ENCODE data around the gene WNT7A. TPM values are rescaled to one million over a fixed set of nuclear protein-coding genes. Genes with fewer than 3 reads are reported as not detected.

WNT7A gene
- total RNA-seq, 2 donors from 2014 or later = 0.13 TPM; not detected in 1

DNA sequence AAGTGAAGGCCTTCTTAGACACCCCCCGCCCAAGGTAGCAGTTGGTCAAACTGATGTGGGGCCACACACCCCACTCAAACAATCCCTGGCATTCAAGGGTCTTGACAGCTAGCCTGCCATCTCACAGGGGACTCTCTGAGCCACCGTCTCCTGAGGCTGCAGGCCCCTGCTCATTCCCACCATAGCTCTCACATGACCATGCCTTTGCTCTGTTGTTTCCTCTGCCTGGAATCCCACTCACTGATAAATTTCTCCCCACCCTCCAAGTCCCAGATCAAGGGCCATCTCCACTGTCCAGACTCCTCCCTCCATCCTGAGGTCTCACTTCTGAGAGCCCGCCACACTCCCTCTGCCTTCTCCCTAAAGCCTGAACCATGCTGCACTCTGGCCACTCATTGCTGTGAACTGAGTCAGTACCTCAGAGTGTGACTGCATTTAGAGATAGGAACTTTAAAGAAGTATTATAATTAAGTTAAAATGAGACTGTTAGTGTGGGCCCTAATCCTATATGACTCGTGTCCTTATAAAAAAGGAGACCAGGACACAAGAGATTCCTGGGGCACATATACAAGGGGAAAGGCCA, 10.0 kb downstream of the WNT7A start:
- H3K9me3 Mint-ChIP-seq = peaks cover 3% of the 10 kb centered on the region
- Histone ChIP-seq H3K27me3 (ENCODE audit: control insufficient read depth, insufficient read depth, low read length, poor library complexity, severe bottlenecking) (peaks cover 38% of the 10 kb centered on the region), H3K4me1 (ENCODE audit: control insufficient read depth, insufficient read depth, low read length) (no peaks in the 10 kb centered on the region), H3K27ac (ENCODE audit: low read depth, low read length) (no peak overlapping the region), H3K9ac (ENCODE audit: extremely low read depth, low read length, poor library complexity, severe bottlenecking) (no peak overlapping the region), H3K4me3 (ENCODE audit: low read length) (no peak overlapping the region), H3K9me3 (ENCODE audit: control insufficient read depth, low read length) (no peaks in the 10 kb centered on the region), H3K36me3 (ENCODE audit: control insufficient read depth, insufficient read depth, low read length) (no peaks in the 10 kb centered on the region)
- peaks cover 64% of the 10 kb centered on the region for H3K27me3 Mint-ChIP-seq (ENCODE audit: insufficient read depth)
- H3K4me1 Mint-ChIP-seq = no peaks in the 10 kb centered on the region
- H3K4me3 Mint-ChIP-seq = no peak overlapping the region
- H3K27ac Mint-ChIP-seq = no peak overlapping the region
- WGBS, 2 experiments (ENCODE audit: insufficient coverage in 1 of 2, insufficient read length in 1 of 2) = 90% methylated on average over 3 to 4 of the region's 4 CpGs
- TF ChIP-seq, protein P1, sequence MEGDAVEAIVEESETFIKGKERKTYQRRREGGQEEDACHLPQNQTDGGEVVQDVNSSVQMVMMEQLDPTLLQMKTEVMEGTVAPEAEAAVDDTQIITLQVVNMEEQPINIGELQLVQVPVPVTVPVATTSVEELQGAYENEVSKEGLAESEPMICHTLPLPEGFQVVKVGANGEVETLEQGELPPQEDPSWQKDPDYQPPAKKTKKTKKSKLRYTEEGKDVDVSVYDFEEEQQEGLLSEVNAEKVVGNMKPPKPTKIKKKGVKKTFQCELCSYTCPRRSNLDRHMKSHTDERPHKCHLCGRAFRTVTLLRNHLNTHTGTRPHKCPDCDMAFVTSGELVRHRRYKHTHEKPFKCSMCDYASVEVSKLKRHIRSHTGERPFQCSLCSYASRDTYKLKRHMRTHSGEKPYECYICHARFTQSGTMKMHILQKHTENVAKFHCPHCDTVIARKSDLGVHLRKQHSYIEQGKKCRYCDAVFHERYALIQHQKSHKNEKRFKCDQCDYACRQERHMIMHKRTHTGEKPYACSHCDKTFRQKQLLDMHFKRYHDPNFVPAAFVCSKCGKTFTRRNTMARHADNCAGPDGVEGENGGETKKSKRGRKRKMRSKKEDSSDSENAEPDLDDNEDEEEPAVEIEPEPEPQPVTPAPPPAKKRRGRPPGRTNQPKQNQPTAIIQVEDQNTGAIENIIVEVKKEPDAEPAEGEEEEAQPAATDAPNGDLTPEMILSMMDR (conservative IDR thresholded peaks at IDR 0.05) = no peak
- no peak for DNase-seq
- no peaks in the 10 kb centered on the region for H3K36me3 Mint-ChIP-seq (ENCODE audit: low read depth)

DNA sequence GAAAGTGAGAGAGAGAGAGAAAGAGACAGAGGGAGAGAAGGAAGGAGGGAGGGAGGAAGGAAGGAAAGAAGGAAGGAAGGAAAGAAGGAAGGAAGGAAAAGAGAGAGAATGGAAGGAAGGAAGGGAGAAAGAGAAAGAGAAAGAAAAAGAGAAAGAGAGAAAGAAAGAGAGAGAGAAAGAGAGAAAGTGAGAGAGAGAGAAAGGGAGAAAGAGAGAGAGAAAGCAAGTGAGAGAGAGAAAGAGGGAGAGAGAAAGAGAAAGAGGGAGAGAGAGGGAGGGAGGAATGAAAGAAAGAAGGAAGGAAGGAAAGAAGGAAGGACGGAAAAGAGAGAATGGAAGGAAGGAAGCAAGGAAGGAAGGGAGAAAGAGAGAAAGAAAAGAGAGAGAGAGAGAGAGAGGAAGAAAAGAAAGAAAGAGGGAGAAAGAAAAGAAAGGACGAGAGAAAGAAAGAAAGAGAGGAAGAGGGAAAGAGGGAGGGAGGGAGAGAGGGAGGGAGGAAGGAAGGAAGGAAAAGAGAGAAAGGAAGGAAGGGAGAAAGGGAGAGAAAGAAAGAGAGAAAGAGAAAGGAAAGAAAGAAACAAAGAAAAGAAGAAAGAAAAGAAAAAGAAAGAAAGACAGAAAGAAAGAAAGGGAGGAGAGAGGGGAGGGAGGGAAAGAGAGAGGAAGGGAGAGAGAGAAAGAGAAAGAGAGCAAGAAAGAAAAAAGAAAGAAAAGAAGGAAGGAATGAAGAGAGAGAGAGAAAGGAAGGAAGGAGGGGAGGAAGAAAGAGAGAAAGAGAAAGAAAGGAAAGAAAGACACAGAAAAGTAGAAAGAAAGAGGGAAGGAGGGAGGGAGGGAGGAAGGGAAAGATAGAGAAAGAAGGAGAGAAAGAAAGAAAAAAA, 10.8 kb downstream of the WNT7A start:
- no peak overlapping the region for H3K4me3 ChIP-seq (ENCODE audit: low read length)
- Mint-ChIP-seq H3K27ac (no peak overlapping the region), H3K4me1 (no peaks in the 10 kb centered on the region), H3K36me3 (ENCODE audit: low read depth) (no peaks in the 10 kb centered on the region), H3K4me3 (no peak overlapping the region), H3K27me3 (ENCODE audit: insufficient read depth) (peaks cover 61% of the 10 kb centered on the region), H3K9me3 (peaks cover 3% of the 10 kb centered on the region)
- peaks cover 34% of the 10 kb centered on the region for H3K27me3 ChIP-seq (ENCODE audit: control insufficient read depth, insufficient read depth, low read length, poor library complexity, severe bottlenecking)
- no peaks in the 10 kb centered on the region for H3K4me1 ChIP-seq (ENCODE audit: control insufficient read depth, insufficient read depth, low read length)
- no peaks in the 10 kb centered on the region for H3K9me3 ChIP-seq (ENCODE audit: control insufficient read depth, low read length)
- no peak overlapping the region for H3K9ac ChIP-seq (ENCODE audit: extremely low read depth, low read length, poor library complexity, severe bottlenecking)
- H3K27ac ChIP-seq (ENCODE audit: low read depth, low read length) = no peak overlapping the region
- TF ChIP-seq, protein P1 (conservative IDR thresholded peaks at IDR 0.05) = no peak
- DNase-seq = no peak
- no peaks in the 10 kb centered on the region for H3K36me3 ChIP-seq (ENCODE audit: control insufficient read depth, insufficient read depth, low read length)
- WGBS, 2 experiments (ENCODE audit: insufficient coverage in 1 of 2, insufficient read length in 1 of 2) = 44 to 48% methylated on average over 2 of the region's 2 CpGs

DNA sequence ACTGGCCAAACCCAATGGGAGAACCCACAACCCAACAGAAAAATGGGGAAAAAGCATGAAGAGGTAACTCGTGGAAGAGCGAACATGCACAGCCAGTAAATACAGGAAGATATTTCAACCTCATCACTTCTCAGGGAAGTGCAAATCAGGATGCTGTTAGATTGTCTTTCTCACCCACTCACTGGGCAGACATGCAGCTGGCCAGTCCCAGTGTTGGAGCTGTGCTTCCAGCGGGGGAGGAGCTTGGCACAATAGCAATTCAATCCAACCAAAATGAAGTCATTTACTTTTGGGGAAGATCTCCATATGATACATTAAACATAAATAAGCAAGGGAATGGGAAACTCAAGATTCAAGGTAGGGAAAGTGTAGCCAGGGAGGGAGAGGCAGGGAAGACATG, 12.1 kb downstream of the WNT7A start:
- no peak overlapping the region for H3K9ac ChIP-seq (ENCODE audit: extremely low read depth, low read length, poor library complexity, severe bottlenecking)
- WGBS, 2 experiments (ENCODE audit: insufficient coverage in 1 of 2, insufficient read length in 1 of 2) = 92% methylated on average over 2 to 3 of the region's 3 CpGs
- no peaks in the 10 kb centered on the region for H3K36me3 Mint-ChIP-seq (ENCODE audit: low read depth)
- no peaks in the 10 kb centered on the region for H3K36me3 ChIP-seq (ENCODE audit: control insufficient read depth, insufficient read depth, low read length)
- no peak for DNase-seq
- H3K9me3 ChIP-seq (ENCODE audit: control insufficient read depth, low read length) = no peaks in the 10 kb centered on the region
- H3K4me3 ChIP-seq (ENCODE audit: low read length) = no peak overlapping the region
- H3K9me3 Mint-ChIP-seq = peaks cover 3% of the 10 kb centered on the region
- H3K27ac Mint-ChIP-seq = no peak overlapping the region
- TF ChIP-seq, protein P1 (conservative IDR thresholded peaks at IDR 0.05) = no peak
- no peaks in the 10 kb centered on the region for H3K4me1 ChIP-seq (ENCODE audit: control insufficient read depth, insufficient read depth, low read length)
- peaks cover 23% of the 10 kb centered on the region for H3K27me3 ChIP-seq (ENCODE audit: control insufficient read depth, insufficient read depth, low read length, poor library complexity, severe bottlenecking)
- H3K4me3 Mint-ChIP-seq = no peak overlapping the region
- H3K27ac ChIP-seq (ENCODE audit: low read depth, low read length) = no peak overlapping the region
- peaks cover 52% of the 10 kb centered on the region for H3K27me3 Mint-ChIP-seq (ENCODE audit: insufficient read depth)
- H3K4me1 Mint-ChIP-seq = no peaks in the 10 kb centered on the region
